Neutrophil (primary cell): ENCODE results near the gene XPNPEP2.

Experiments used
- H3K27ac ChIP-seq: fragments of 200-600 bp; sonication (generic); 2 replicates; pipeline ENCODE4 v1.5.1; 2016; ENCODE audit warnings: mild to moderate bottlenecking, moderate library complexity
- H3K27me3 ChIP-seq: fragments of 200-600 bp; sonication (generic); 2 replicates; pipeline ENCODE4 v1.6.0; 2016; ENCODE audit warnings: mild to moderate bottlenecking
- H3K36me3 ChIP-seq: fragments of 200-600 bp; sonication (generic); 2 replicates; pipeline ENCODE4 v1.5.1; 2017
- H3K4me1 ChIP-seq, 2 experiments: fragments of 200-600 bp in 1 of 2; sonication (generic) in 1 of 2; 1 replicate in 1 of 2; 2 replicates in 1 of 2; pipeline versions ENCODE4 v1.5.1 to v1.6.1; 2013 to 2016; ENCODE audit warnings: low read depth in 1 of 2, low read length in 1 of 2, mild to moderate bottlenecking in 1 of 2, moderate library complexity in 1 of 2; ENCODE audit not compliant: control insufficient read depth in 1 of 2, insufficient read depth in 1 of 2
- H3K4me3 ChIP-seq, 2 experiments: fragments of 200-600 bp in 1 of 2; sonication (generic) in 1 of 2; 1 replicate in 1 of 2; 2 replicates in 1 of 2; pipeline ENCODE4 v1.5.1; 2013 to 2016; ENCODE audit warnings: low read depth in 1 of 2, low read length in 1 of 2, mild to moderate bottlenecking in 1 of 2, moderate library complexity in 1 of 2
- H3K9me3 ChIP-seq: fragments of 200-600 bp; sonication (generic); 2 replicates; pipeline ENCODE4 v1.5.1; 2016
- TF ChIP-seq, protein P1 (sequence below): fragments of 200-600 bp; sonication (generic); IDR thresholded peaks from 2 replicates; pipeline ENCODE4 v1.5.1; 2016; ENCODE audit warnings: antibody characterized with exemption

The XPNPEP2 gene

DNA sequence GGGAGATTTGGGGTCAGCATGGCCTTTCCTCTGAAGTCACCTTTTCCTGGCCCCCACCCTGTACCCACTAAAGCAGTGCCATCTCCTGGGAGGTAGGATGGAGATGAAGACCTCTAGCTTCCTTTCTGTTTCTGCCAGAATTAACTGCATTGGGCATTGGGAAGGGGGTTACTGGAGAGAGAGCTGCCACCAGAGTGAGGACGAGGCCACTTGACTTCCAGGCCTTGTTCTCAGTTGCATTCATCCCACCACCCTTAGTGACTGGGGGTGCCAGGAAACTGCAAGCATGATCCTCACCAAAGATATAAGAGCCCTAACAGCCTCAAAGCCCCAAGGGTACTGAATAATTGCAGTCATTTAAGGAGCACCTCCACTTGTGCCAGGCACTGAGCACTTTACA is 56.8 kb downstream of the XPNPEP2 start:
- Histone ChIP-seq H3K4me3 (no peak overlapping the region), H3K27ac (peak overlapping the region; percentile 53), H3K27me3 (no peaks in the 10 kb centered on the region), H3K4me1 (no peaks in the 10 kb centered on the region), H3K9me3 (no peaks in the 10 kb centered on the region), H3K36me3 (peaks cover 97% of the 10 kb centered on the region)
- TF ChIP-seq, protein P1, sequence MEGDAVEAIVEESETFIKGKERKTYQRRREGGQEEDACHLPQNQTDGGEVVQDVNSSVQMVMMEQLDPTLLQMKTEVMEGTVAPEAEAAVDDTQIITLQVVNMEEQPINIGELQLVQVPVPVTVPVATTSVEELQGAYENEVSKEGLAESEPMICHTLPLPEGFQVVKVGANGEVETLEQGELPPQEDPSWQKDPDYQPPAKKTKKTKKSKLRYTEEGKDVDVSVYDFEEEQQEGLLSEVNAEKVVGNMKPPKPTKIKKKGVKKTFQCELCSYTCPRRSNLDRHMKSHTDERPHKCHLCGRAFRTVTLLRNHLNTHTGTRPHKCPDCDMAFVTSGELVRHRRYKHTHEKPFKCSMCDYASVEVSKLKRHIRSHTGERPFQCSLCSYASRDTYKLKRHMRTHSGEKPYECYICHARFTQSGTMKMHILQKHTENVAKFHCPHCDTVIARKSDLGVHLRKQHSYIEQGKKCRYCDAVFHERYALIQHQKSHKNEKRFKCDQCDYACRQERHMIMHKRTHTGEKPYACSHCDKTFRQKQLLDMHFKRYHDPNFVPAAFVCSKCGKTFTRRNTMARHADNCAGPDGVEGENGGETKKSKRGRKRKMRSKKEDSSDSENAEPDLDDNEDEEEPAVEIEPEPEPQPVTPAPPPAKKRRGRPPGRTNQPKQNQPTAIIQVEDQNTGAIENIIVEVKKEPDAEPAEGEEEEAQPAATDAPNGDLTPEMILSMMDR, result no peak

DNA sequence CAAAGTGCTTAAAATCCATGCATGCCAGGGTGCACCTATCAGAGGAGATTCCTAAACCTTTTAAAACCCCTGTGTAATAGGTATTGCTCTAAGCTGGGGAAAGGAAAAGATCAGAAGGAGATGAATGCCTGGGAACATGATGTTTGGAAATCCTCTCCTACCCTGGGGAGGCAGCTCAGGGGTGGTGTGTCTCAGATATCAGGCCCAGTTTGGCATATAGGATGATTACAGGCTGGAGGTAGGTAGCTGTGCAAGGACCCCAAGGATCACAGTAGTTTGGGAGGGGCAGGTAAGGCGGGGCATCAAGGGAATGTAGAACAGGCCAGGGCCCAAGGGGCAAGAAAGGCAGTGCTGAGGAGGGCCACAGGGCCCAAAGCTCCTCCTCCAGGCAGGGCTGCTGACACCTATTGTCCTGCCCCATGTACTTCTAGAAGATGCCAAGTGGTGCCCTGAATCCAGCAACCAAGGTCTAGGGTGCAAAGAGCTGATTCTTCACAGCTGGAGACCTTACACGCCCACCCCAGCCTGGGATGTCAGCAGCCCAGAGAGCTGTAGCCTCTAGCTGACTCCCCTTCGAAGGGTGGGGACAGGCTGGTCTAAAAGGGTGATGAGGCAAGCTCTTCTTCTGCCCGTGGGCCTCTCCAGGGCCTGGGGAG is 58.6 kb downstream of the XPNPEP2 start:
- Histone ChIP-seq H3K4me1 (no peaks in the 10 kb centered on the region), H3K36me3 (peaks cover 79% of the 10 kb centered on the region), H3K27ac (peak overlapping the region; percentile 35), H3K9me3 (no peaks in the 10 kb centered on the region), H3K27me3 (no peaks in the 10 kb centered on the region), H3K4me3 (no peak overlapping the region)
- TF ChIP-seq, protein P1, result no peak

DNA sequence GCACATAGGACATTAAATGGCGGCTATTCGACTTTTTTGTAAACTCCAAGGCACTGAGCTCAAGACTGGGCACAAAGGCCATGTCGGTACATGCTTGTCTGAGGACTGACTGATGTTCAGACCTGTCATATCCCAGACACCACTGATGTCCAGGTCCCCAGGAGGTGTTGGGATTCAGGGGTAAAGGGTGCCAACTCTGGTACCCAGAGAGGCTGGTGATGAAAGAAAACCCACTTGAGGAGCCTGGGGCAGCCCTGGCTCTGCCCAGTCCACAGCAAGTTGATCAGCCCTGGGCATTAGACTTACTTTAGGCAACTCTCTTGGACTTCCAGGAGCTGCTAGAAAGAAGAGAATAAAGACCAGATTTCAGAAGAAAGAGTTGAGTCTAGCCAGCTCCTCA is 59.7 kb downstream of the XPNPEP2 start:
- H3K4me1 ChIP-seq, result no peaks in the 10 kb centered on the region
- H3K4me3 ChIP-seq, result no peak overlapping the region
- TF ChIP-seq, protein P1, result no peak
- no peaks in the 10 kb centered on the region for H3K9me3 ChIP-seq
- peak overlapping the region; percentile 54 for H3K27ac ChIP-seq
- peaks cover 68% of the 10 kb centered on the region for H3K36me3 ChIP-seq
- no peaks in the 10 kb centered on the region for H3K27me3 ChIP-seq

DNA sequence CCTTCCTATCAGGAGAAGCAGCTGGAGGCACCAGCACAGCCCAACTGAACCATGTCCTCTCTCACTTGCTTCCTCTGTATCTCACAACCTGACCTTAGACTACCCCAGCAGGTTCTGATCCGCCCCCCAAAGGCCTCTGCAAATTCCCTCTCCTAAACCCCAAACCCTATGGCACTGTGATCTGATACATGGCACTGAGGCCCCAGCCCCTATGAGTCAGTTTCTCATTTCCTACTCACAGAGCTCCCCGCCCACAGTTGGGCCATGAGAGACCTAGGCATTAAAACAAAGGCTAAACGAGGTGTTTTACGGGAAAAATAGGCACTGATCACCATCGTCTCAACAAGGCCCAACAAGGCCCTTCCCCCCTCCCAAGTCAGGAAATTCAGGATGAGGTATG is 60.1 kb downstream of the XPNPEP2 start:
- Histone ChIP-seq H3K4me3 (no peak overlapping the region), H3K27ac (peak overlapping the region; percentile 54), H3K4me1 (no peaks in the 10 kb centered on the region), H3K27me3 (no peaks in the 10 kb centered on the region), H3K9me3 (no peaks in the 10 kb centered on the region), H3K36me3 (peaks cover 64% of the 10 kb centered on the region)
- TF ChIP-seq, protein P1, result no peak

DNA sequence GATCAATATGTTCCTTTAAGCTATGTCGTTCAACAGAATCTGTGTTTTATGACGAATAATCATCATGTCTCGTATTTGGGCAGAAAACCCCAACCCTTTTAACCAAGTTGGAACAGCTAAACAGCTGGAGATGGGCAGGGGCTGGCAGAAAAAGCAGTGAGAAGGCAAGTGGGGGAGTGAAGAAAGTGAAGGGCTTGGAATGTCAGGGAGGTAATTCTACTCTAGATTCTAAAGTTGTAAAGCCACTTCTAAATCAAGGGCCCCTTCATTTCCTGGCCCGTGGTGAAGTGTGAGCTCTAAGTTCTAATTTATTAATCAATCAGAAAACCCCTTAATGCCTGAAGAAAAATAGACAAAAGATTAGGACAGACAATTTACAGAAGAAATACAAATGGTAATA is 61.4 kb downstream of the XPNPEP2 start:
- no peaks in the 10 kb centered on the region for H3K27me3 ChIP-seq
- no peak overlapping the region for H3K27ac ChIP-seq
- peaks cover 0 to 4% of the 10 kb centered on the region in 2 experiments for H3K4me1 ChIP-seq
- no peak overlapping the region for H3K4me3 ChIP-seq
- H3K9me3 ChIP-seq, result no peaks in the 10 kb centered on the region
- TF ChIP-seq, protein P1, result no peak
- peaks cover 51% of the 10 kb centered on the region for H3K36me3 ChIP-seq
